ENCODE measurements around the gene PAAF1.

The PAAF1 gene

GRCh38 chr11:73965764-73966121 lies 88.9 kb downstream of the PAAF1 start:
- Mint-ChIP-seq H3K4me1 (ENCODE audit: low read depth) (peaks cover 34% of the 10 kb centered on the region), H3K36me3 (ENCODE audit: low read depth) (no peaks in the 10 kb centered on the region), H3K27ac (no peak overlapping the region), H3K9me3 (no peaks in the 10 kb centered on the region), H3K27me3 (ENCODE audit: low read depth) (no peaks in the 10 kb centered on the region), H3K4me3 (no peak overlapping the region)

- peaks cover 55% of the 10 kb centered on the region for H3K4me1 Mint-ChIP-seq (ENCODE audit: low read depth)
- peaks cover 8% of the 10 kb centered on the region for H3K36me3 Mint-ChIP-seq (ENCODE audit: low read depth)
- H3K27ac Mint-ChIP-seq: peak overlapping the region; percentile 72
- H3K9me3 Mint-ChIP-seq: no peaks in the 10 kb centered on the region
- no peaks in the 10 kb centered on the region for H3K27me3 Mint-ChIP-seq (ENCODE audit: low read depth)
- H3K4me3 Mint-ChIP-seq: no peak overlapping the region
These were observed 91.7 kb downstream of the PAAF1 start for GRCh38 chr11:73968356-73968966.

- Mint-ChIP-seq H3K36me3 (ENCODE audit: low read depth) (peaks cover 12% of the 10 kb centered on the region), H3K4me3 (no peak overlapping the region), H3K27ac (peak overlapping the region; percentile 72), H3K9me3 (no peaks in the 10 kb centered on the region), H3K27me3 (ENCODE audit: low read depth) (no peaks in the 10 kb centered on the region), H3K4me1 (ENCODE audit: low read depth) (peaks cover 57% of the 10 kb centered on the region)
These were observed 92.3 kb downstream of the PAAF1 start for GRCh38 chr11:73969091-73969490.

- Mint-ChIP-seq H3K4me3 (no peak overlapping the region), H3K9me3 (no peaks in the 10 kb centered on the region), H3K36me3 (ENCODE audit: low read depth) (peaks cover 22% of the 10 kb centered on the region), H3K4me1 (ENCODE audit: low read depth) (peaks cover 63% of the 10 kb centered on the region), H3K27me3 (ENCODE audit: low read depth) (no peaks in the 10 kb centered on the region), H3K27ac (peak overlapping the region; percentile 72)
These were observed 93.4 kb downstream of the PAAF1 start for GRCh38 chr11:73969991-73970800.

- H3K4me3 Mint-ChIP-seq: no peak overlapping the region
- no peaks in the 10 kb centered on the region for H3K9me3 Mint-ChIP-seq
- H3K27ac Mint-ChIP-seq: peak overlapping the region; percentile 58
- peaks cover 65% of the 10 kb centered on the region for H3K4me1 Mint-ChIP-seq (ENCODE audit: low read depth)
- H3K36me3 Mint-ChIP-seq (ENCODE audit: low read depth): peaks cover 33% of the 10 kb centered on the region
- H3K27me3 Mint-ChIP-seq (ENCODE audit: low read depth): no peaks in the 10 kb centered on the region
These were observed 94.4 kb downstream of the PAAF1 start for GRCh38 chr11:73971175-73971719.

- Mint-ChIP-seq H3K36me3 (ENCODE audit: low read depth) (peaks cover 39% of the 10 kb centered on the region), H3K4me3 (no peak overlapping the region), H3K4me1 (ENCODE audit: low read depth) (peaks cover 70% of the 10 kb centered on the region), H3K27me3 (ENCODE audit: low read depth) (no peaks in the 10 kb centered on the region), H3K9me3 (no peaks in the 10 kb centered on the region), H3K27ac (peak overlapping the region; percentile 71)
These were observed 95.4 kb downstream of the PAAF1 start for GRCh38 chr11:73972187-73972586.

- Mint-ChIP-seq H3K27ac (peak overlapping the region; percentile 89), H3K27me3 (ENCODE audit: low read depth) (no peaks in the 10 kb centered on the region), H3K4me3 (peak overlapping the region; percentile 34), H3K4me1 (ENCODE audit: low read depth) (peaks cover 74% of the 10 kb centered on the region), H3K9me3 (no peaks in the 10 kb centered on the region), H3K36me3 (ENCODE audit: low read depth) (peaks cover 46% of the 10 kb centered on the region)
These were observed 96.0 kb downstream of the PAAF1 start for GRCh38 chr11:73972620-73973449.

GRCh38 chr11:73974604-73975478 lies 98.0 kb downstream of the PAAF1 start:
- peaks cover 64% of the 10 kb centered on the region for H3K36me3 Mint-ChIP-seq (ENCODE audit: low read depth)
- H3K4me1 Mint-ChIP-seq (ENCODE audit: low read depth): peaks cover 76% of the 10 kb centered on the region
- no peaks in the 10 kb centered on the region for H3K9me3 Mint-ChIP-seq
- H3K27me3 Mint-ChIP-seq (ENCODE audit: low read depth): no peaks in the 10 kb centered on the region
- peak overlapping the region; percentile 89 for H3K27ac Mint-ChIP-seq
- H3K4me3 Mint-ChIP-seq: peak overlapping the region; percentile 59

- peak overlapping the region; percentile 59 for H3K4me3 Mint-ChIP-seq
These were observed 98.6 kb downstream of the PAAF1 start for GRCh38 chr11:73975479-73975757.

GRCh38 chr11:73976451-73977151 lies 99.8 kb downstream of the PAAF1 start:
- no peaks in the 10 kb centered on the region for H3K9me3 Mint-ChIP-seq
- no peaks in the 10 kb centered on the region for H3K27me3 Mint-ChIP-seq (ENCODE audit: low read depth)
- H3K27ac Mint-ChIP-seq: peak overlapping the region; percentile 89
- peaks cover 82% of the 10 kb centered on the region for H3K36me3 Mint-ChIP-seq (ENCODE audit: low read depth)
- peak overlapping the region; percentile 15 for H3K4me3 Mint-ChIP-seq
- H3K4me1 Mint-ChIP-seq (ENCODE audit: low read depth): peaks cover 73% of the 10 kb centered on the region

More at GRCh38 chr11:73975479-73975757, 98.6 kb downstream of the PAAF1 start:
- peak overlapping the region; percentile 89 for H3K27ac Mint-ChIP-seq
- peaks cover 70% of the 10 kb centered on the region for H3K36me3 Mint-ChIP-seq (ENCODE audit: low read depth)
- no peaks in the 10 kb centered on the region for H3K9me3 Mint-ChIP-seq
- peaks cover 76% of the 10 kb centered on the region for H3K4me1 Mint-ChIP-seq (ENCODE audit: low read depth)
- H3K27me3 Mint-ChIP-seq (ENCODE audit: low read depth): no peaks in the 10 kb centered on the region

- Mint-ChIP-seq H3K36me3 (ENCODE audit: low read depth) (peaks cover 86% of the 10 kb centered on the region), H3K27me3 (ENCODE audit: low read depth) (no peaks in the 10 kb centered on the region), H3K4me1 (ENCODE audit: low read depth) (peaks cover 62% of the 10 kb centered on the region), H3K9me3 (no peaks in the 10 kb centered on the region), H3K4me3 (peak overlapping the region; percentile 39), H3K27ac (peak overlapping the region; percentile 34)
These were observed 101.2 kb downstream of the PAAF1 start for GRCh38 chr11:73977856-73978519.

- peaks cover 84% of the 10 kb centered on the region for H3K36me3 Mint-ChIP-seq (ENCODE audit: low read depth)
- no peaks in the 10 kb centered on the region for H3K9me3 Mint-ChIP-seq
- H3K27ac Mint-ChIP-seq: peak overlapping the region; percentile 97
- H3K4me1 Mint-ChIP-seq (ENCODE audit: low read depth): peaks cover 61% of the 10 kb centered on the region
- H3K27me3 Mint-ChIP-seq (ENCODE audit: low read depth): no peaks in the 10 kb centered on the region
- H3K4me3 Mint-ChIP-seq: peak overlapping the region; percentile 96
These were observed 101.8 kb downstream of the PAAF1 start for GRCh38 chr11:73978576-73979086.
